Immature natural killer cell (primary cell): ENCODE measurements around the gene IRF2BP2. TPM values are rescaled to one million over a fixed set of nuclear protein-coding genes. Genes with fewer than 3 reads are reported as not detected.

ENCODE experiments used
- DNase-seq, 3 donors: peaks; one replicate each; pipeline ENCODE4 v3.0.0; 2022; ENCODE audit warnings: mixed read lengths in 1 of 3
- H3K27ac Mint-ChIP-seq, 6 donors: one replicate each; pipeline ENCODE4 v1.8.0; 2020; ENCODE audit warnings: mixed read lengths in 6 of 6, mild to moderate bottlenecking in 5 of 6, inconsistent platforms in 4 of 6, moderate library complexity in 3 of 6
- H3K27me3 Mint-ChIP-seq, 3 donors: one replicate each; pipeline ENCODE4 v1.8.0; 2020 to 2021; ENCODE audit warnings: low read depth in 3 of 3, mild to moderate bottlenecking in 3 of 3, mixed read lengths in 3 of 3, moderate library complexity in 3 of 3, inconsistent platforms in 1 of 3
- H3K36me3 Mint-ChIP-seq, 3 donors: one replicate each; pipeline ENCODE4 v1.8.0; 2020; ENCODE audit warnings: mixed read lengths in 3 of 3, inconsistent platforms in 2 of 3, mild to moderate bottlenecking in 2 of 3
- H3K4me1 Mint-ChIP-seq, 2 donors: one replicate each; pipeline ENCODE4 v1.8.0; 2020; ENCODE audit warnings: inconsistent platforms in 2 of 2, mild to moderate bottlenecking in 2 of 2, mixed read lengths in 2 of 2, moderate library complexity in 1 of 2
- H3K4me3 Mint-ChIP-seq, 5 donors: one replicate each; pipeline ENCODE4 v1.8.0; 2020; ENCODE audit warnings: mild to moderate bottlenecking in 5 of 5, mixed read lengths in 5 of 5, inconsistent platforms in 3 of 5, moderate library complexity in 3 of 5
- H3K9me3 Mint-ChIP-seq, 6 donors: one replicate each; pipeline ENCODE4 v1.8.0; 2020; ENCODE audit warnings: mild to moderate bottlenecking in 6 of 6, mixed read lengths in 6 of 6, inconsistent platforms in 4 of 6, moderate library complexity in 3 of 6
- polyA plus RNA-seq, 3 donors: library from polyadenylated mRNA; unstranded; fragments of 300-500 nt; fragmentation: Illumina TruSeq; gene quantifications; one replicate each; pipeline ENCODE4 v1.2.3, GENCODE V29; 2021

Gene IRF2BP2
- polyA plus RNA-seq, 3 donors from 2014 or later: 19.1 to 28.2 (median 26.4) TPM

DNA sequence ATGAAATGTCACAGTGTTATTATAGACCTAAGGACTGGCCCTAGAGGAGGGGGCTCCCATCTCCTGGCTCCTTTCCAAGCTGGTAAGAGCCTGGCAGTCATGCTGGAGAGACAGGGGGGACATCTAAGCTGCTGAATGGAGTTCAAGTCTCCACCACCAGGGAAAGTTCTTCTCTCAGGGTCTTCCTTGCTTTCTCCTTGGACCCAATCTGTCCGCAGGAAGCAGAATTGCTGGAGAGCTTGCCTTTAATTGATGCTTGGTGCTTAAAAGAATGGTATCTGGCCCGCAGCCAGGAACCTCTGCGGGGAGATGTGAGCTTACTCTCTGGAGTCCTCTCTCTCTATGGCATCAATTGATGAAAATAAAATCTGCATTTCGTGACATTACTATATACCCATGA lies 25.1 kb downstream of the IRF2BP2 start:
- Mint-ChIP-seq H3K4me3 (no peak overlapping the region), H3K36me3 (no peaks in the 10 kb centered on the region), H3K4me1 (no peaks in the 10 kb centered on the region), H3K27ac (no peak overlapping the region), H3K27me3 (peaks cover 0 to 8% (median 6%) of the 10 kb centered on the region in 3 donors), H3K9me3 (no peaks in the 10 kb centered on the region)
- no peak for DNase-seq

DNA sequence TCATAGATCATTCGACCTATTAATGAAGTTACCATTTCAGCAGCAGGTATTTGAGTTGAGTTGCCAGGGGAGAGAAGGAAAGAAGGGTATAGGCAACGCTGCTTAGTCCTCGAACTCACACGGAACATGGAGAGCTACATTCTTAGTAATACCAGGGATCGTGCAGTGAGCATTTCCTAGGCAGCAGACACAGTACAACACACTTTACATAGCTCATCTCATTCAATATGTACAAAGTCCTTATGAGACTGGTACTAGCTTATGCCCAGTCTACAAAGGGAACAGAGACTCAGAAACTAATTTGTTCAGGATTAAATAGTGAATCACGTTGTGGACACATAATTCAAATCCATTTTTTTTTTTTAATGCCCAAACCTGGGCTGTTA lies 25.6 kb downstream of the IRF2BP2 start:
- DNase-seq: no peak
- H3K27ac Mint-ChIP-seq: no peak overlapping the region
- no peaks in the 10 kb centered on the region for H3K4me1 Mint-ChIP-seq
- H3K27me3 Mint-ChIP-seq: peaks cover 0 to 8% (median 6%) of the 10 kb centered on the region in 3 donors
- H3K4me3 Mint-ChIP-seq: no peak overlapping the region
- no peaks in the 10 kb centered on the region for H3K36me3 Mint-ChIP-seq
- no peaks in the 10 kb centered on the region for H3K9me3 Mint-ChIP-seq

DNA sequence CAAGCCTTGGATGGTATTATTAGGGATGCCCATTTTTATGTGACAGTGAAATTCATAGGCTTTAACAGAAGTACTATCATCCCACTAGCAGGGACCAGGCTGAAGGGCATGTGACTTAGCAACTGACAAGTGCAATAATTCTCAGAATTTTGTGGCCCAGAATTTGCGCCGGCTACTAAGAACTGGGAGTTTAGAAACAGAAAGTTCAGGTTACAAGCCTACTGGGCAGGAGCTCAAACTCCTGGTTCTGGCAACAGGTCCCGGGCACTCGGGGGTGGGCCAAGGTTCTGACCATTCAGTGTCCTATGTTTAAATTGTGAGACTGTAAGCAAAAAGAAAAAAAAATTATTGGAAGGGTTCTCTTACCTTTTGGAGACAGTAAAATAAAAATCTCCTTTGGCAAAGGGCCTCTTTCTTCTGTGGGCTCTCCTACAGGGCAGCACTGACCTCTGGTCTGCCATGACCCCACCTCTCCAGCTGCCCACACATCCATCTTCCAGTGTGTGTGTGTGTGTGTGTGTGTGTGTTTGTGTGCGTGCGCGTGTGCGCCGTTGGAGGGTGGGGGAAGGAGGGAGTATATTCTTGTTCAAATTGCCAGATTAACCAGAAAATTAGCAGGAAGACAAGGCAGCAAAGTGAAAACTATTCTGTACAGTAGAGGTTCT lies 26.1 kb downstream of the IRF2BP2 start:
- Mint-ChIP-seq H3K27me3 (peaks cover 0 to 8% (median 6%) of the 10 kb centered on the region in 3 donors), H3K36me3 (no peaks in the 10 kb centered on the region), H3K9me3 (no peaks in the 10 kb centered on the region), H3K27ac (no peak overlapping the region), H3K4me1 (no peaks in the 10 kb centered on the region), H3K4me3 (no peak overlapping the region)
- DNase-seq: no peak

DNA sequence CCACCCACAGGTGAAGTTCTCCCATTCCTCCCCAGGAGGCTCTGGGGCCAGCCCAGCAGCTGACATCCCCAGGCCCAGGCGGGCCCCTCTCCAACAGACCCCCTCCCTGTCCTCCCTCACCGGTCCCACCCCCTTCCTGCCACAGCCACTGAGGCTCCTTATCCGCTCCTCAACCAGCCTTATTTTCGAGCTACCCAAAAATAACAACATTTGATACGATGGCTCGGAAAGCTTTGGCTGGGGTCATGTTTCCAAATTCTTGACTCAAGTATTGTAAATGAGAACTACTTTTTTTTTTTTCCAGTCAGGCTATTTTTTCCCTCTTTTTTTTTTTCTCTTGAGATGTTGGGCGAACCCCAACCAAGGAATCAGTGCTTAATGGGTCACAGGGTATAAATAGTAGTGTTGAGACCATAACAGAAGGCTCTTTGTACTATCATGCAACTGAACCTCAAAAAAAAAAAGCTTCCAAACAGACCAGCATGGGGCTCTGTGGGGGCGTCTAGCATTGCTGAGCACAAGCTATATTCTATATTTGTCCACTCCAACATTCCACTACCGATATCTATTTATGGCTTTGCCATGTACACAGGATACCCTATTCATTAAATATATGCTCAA lies 27.2 kb downstream of the IRF2BP2 start:
- Mint-ChIP-seq H3K36me3 (no peaks in the 10 kb centered on the region), H3K9me3 (no peaks in the 10 kb centered on the region), H3K27me3 (peaks cover 1 to 8% (median 6%) of the 10 kb centered on the region in 3 donors), H3K4me1 (no peaks in the 10 kb centered on the region), H3K27ac (no peak overlapping the region), H3K4me3 (no peak overlapping the region)
- DNase-seq: no peak

DNA sequence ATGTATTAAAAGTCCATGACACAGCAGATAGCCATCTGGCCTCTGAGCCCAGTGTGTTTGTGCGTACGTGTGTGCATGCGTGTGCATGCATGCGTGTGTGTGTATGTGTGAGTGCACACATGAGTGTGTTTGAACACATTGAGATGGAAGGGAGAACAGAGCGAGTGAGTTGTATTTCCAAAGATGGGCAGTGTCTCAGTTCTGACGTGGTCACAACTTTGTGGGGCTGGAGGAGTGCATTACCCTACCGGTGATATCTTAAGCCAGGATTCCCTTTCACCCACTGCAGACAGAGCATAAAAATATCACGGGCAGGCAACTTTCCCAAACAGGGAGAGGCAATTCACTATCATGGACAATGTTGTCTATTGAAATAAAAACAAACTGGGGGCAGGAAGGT lies 27.8 kb downstream of the IRF2BP2 start:
- Mint-ChIP-seq H3K9me3 (no peaks in the 10 kb centered on the region), H3K27ac (no peak overlapping the region), H3K36me3 (no peaks in the 10 kb centered on the region), H3K27me3 (peaks cover 1 to 8% (median 6%) of the 10 kb centered on the region in 3 donors), H3K4me3 (no peak overlapping the region), H3K4me1 (no peaks in the 10 kb centered on the region)
- no peak for DNase-seq

DNA sequence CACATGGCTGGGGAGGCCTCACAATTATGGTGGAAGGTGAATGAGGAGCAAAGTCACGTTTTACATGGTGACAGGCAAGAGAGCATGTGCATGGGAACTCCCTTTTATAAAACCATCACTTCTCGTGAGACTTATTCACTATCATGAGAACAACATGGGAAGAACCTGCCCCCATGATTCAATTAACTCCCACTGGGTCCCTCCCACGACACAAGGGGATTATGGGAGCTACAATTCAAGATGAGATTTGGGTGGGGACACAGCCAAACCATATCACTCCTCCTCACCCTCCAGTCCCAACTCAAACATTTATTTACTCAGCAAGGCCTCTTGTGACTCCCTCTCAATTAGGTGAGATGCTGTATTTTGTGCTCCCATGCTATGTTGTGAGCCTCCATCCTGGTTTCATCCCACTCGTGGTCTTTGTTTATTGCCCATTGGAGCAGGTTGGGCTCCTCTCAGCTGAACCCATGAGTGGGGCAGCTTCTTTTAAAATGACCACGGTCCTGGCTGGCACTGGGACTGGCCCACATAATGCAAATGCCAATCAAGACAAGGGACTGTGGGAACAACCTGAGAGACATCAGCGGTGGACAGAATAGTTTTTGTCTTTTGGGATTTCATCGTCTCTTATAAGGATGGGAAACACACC lies 28.8 kb downstream of the IRF2BP2 start:
- no peak overlapping the region for H3K4me3 Mint-ChIP-seq

DNA sequence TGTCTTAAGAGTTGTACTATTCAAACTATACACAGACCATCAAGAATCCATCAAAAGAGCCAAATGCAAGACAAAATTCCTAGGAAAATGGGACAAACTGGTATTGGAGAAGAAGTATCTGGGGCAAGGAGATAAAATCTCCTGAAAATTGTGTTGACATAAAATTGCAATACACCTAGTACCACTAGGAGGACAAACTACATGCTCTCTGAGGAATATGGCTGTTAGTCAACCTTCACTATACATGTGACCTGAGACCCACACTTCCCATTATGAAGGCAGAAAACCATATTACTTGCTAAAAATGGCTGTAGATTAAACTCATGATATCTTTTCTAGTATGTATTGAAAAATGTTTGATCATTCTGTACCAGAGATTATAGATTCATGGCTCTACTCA lies 30.0 kb downstream of the IRF2BP2 start:
- peaks cover 0 to 5% (median 1%) of the 10 kb centered on the region in 3 donors for H3K27me3 Mint-ChIP-seq
- H3K4me3 Mint-ChIP-seq: no peak overlapping the region
- DNase-seq: no peak
- no peaks in the 10 kb centered on the region for H3K36me3 Mint-ChIP-seq
- H3K27ac Mint-ChIP-seq: no peak overlapping the region
- no peaks in the 10 kb centered on the region for H3K9me3 Mint-ChIP-seq
- H3K4me1 Mint-ChIP-seq: no peaks in the 10 kb centered on the region

More for the DNA sequence above, 28.8 kb downstream of the IRF2BP2 start:
- H3K27me3 Mint-ChIP-seq: peaks cover 1 to 5% (median 4%) of the 10 kb centered on the region in 3 donors
- H3K4me1 Mint-ChIP-seq: no peaks in the 10 kb centered on the region
- H3K27ac Mint-ChIP-seq: peak overlapping the region in 1 of 6 donors; percentile 41
- DNase-seq: no peak
- no peaks in the 10 kb centered on the region for H3K9me3 Mint-ChIP-seq
- H3K36me3 Mint-ChIP-seq: no peaks in the 10 kb centered on the region

DNA sequence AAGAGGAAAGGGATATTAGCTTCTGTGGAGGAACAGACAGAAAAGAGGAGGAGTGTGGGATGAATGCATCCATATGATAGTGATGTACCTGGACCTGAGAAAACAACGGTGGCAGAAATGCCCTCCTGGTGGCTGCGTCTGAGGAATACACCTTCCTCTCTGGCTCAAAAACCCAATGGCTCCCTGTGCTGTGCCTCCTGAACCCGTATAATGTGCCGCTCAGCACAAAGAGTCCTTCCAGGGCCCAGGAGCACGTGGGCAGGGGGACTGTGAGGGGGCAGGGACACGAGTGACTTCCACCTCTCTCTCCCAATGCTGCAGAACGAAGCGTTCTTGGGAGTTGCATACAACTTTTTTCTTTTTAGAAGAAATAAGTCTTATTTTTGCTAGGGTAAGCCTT lies 31.2 kb downstream of the IRF2BP2 start:
- Mint-ChIP-seq H3K27ac (no peak overlapping the region), H3K4me3 (no peak overlapping the region), H3K4me1 (no peaks in the 10 kb centered on the region), H3K27me3 (peaks cover 0 to 5% (median 1%) of the 10 kb centered on the region in 3 donors), H3K9me3 (no peaks in the 10 kb centered on the region), H3K36me3 (no peaks in the 10 kb centered on the region)
- DNase-seq: no peak

DNA sequence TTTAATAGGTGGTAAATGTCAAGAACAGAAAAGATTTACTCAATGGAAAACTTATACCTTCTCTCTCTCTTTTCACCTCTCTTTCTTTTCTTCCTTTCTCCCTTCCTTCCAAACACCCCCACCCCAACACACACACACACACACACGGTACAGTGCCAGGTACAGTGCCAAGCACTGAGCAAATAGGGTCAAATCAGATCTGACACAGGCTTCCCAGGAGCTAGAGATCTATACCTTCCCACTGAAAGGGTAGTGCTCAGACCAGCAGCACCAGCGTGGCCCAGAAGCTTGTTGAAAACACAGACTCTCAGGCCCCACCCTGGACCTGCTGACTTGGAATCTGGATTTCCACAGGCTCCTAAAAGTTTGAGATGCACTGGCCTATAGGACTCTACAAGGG lies 31.9 kb downstream of the IRF2BP2 start:
- H3K27ac Mint-ChIP-seq: no peak overlapping the region
- no peaks in the 10 kb centered on the region for H3K36me3 Mint-ChIP-seq
- no peaks in the 10 kb centered on the region for H3K9me3 Mint-ChIP-seq
- peaks cover 0 to 5% (median 1%) of the 10 kb centered on the region in 3 donors for H3K27me3 Mint-ChIP-seq
- no peak overlapping the region for H3K4me3 Mint-ChIP-seq
- DNase-seq: no peak
- H3K4me1 Mint-ChIP-seq: no peaks in the 10 kb centered on the region

DNA sequence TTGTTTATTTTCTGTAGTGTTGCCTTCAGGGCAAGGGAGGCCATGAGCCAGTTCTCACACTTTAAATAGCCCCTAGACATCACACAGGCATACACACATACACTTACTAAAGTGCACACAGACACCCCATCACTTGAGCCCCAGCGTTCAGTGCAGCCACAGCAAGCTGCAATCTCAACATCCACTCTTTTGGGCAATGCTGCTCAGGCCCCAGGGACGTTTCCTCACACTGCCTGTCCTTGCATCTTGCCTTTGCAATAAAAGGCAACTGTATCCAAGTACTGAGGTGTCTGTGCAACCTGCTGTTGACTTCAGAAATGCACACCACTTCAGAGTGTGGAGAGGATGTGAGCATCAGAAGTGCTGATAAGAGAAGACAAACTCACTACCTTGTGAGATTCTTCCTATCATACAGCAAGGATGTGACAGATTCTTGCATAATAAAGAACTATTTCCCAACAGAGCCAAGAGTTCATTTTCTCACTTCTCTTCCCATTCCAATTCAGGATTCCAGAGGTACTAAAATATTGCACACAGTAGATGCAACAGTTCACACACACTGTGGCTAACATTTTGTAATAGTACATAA lies 36.2 kb downstream of the IRF2BP2 start:
- Mint-ChIP-seq H3K4me1 (no peaks in the 10 kb centered on the region), H3K27ac (no peak overlapping the region), H3K27me3 (peaks cover 0 to 1% (median 0%) of the 10 kb centered on the region in 3 donors), H3K4me3 (no peak overlapping the region), H3K9me3 (no peaks in the 10 kb centered on the region), H3K36me3 (no peaks in the 10 kb centered on the region)
- DNase-seq: no peak

DNA sequence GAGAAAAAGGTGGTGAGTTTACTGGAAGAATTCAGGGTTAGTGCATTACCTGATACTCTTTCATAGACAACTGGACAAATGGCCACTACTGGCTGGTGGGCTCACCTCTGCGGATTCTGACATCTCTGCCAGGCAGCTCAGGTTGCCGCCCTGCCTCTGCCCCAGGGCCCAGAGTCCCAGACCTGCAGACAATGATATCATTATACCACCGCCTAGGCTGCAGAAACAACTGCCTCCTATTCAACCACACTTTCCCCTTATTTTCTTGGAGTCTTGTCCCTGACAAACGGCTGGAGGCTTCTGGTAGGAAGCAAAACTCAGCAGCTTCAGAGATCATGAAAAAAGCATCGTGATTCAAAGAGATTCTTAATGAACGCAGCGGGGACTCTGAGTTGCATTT lies 37.0 kb downstream of the IRF2BP2 start:
- Mint-ChIP-seq H3K4me3 (no peak overlapping the region), H3K4me1 (no peaks in the 10 kb centered on the region)

DNA sequence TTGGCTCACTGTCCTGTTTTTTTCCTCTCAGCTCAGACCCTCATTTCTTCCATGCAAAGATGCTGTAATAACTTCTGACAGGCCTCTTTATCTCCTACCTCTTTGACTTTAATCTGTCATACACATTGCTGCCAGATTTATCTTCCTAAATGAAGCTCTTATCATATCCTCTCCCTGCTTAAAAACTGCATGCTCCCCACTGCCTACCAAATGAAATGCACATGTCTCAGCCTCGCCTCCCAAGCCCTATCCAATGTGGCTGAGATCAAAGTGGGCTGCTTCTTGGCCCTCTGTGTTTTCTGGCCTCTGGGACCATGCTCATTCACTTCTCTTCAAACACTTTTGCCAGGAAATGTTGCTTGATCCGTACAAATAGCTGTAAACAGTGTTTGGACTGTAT lies 38.3 kb downstream of the IRF2BP2 start:
- Mint-ChIP-seq H3K4me3 (no peak overlapping the region), H3K9me3 (no peaks in the 10 kb centered on the region), H3K27ac (no peak overlapping the region), H3K36me3 (no peaks in the 10 kb centered on the region), H3K4me1 (no peaks in the 10 kb centered on the region), H3K27me3 (no peaks in the 10 kb centered on the region)
- DNase-seq: no peak

More for the DNA sequence above, 37.0 kb downstream of the IRF2BP2 start:
- H3K36me3 Mint-ChIP-seq: no peaks in the 10 kb centered on the region
- no peaks in the 10 kb centered on the region for H3K9me3 Mint-ChIP-seq
- no peaks in the 10 kb centered on the region for H3K27me3 Mint-ChIP-seq
- no peak overlapping the region for H3K27ac Mint-ChIP-seq
- DNase-seq: no peak

DNA sequence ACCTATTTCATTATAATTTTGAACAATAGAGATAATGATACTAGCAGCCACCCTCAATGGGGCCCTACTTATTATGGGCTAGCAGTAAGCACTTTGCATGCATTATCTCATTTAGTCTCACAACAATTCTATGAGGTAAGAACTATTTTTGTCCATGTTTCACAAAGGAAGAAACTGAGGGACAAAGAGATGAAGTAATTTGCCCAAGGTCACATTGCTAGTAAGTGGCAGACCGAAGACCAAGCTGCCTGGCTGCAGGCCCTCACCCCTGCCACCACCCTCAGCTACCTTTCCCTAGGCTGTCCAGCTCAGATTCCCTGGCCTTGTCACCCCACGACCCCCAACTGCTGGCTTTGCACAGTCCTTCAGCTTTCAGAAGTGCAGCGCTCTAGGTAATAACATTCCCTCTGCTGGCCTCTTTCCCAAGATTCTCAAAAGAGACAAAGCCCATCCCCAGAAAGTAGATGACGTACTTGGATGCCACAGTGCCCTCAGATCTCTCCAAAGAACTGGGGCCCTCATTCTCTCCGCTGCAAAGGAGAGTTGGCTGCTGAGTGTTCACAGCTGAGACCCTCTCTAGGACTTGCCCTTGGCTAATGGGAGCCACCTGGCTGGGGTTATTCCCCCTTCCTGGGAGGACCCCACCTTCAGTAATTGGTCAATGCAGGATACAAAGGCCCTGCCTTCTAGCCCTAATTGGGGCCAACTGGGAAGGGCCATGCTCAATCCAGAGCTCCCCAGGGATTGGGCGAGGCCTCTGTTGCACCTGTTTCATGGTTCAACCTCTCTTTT lies 39.5 kb downstream of the IRF2BP2 start:
- no peaks in the 10 kb centered on the region for H3K36me3 Mint-ChIP-seq
- no peak for DNase-seq
- no peak overlapping the region for H3K27ac Mint-ChIP-seq
- H3K27me3 Mint-ChIP-seq: no peaks in the 10 kb centered on the region
- no peak overlapping the region for H3K4me3 Mint-ChIP-seq
- no peaks in the 10 kb centered on the region for H3K4me1 Mint-ChIP-seq
- peaks cover 0 to 2% (median 0%) of the 10 kb centered on the region in 6 donors for H3K9me3 Mint-ChIP-seq
